Renal cortex interstitium (tissue), 11 donors: ENCODE measurements around the gene RNGTT. TPM values are rescaled to one million over a fixed set of nuclear protein-coding genes. Genes with fewer than 3 reads are reported as not detected.
A peak's percentile ranks its signal among the peaks of the same experiment; 100 is the strongest.

Experiments used
- DNase-seq, 11 donors: peaks; one replicate each; pipeline ENCODE4 v3.0.0-alpha.2; 2013; ENCODE audit warnings: low read depth in 9 of 11, low spot score in 4 of 11; ENCODE audit errors: extremely low read depth in 1 of 11
- polyA plus RNA-seq, 3 donors: library from polyadenylated mRNA; unstranded; fragments of 120-200 nt; gene quantifications; one replicate each; pipeline ENCODE4 v1.2.1, GENCODE V29; 2013; ENCODE audit not compliant: insufficient read length in 3 of 3

The RNGTT gene
- polyA plus RNA-seq, 3 donors, result 14.5 to 18.0 (median 14.9) TPM

DNA sequence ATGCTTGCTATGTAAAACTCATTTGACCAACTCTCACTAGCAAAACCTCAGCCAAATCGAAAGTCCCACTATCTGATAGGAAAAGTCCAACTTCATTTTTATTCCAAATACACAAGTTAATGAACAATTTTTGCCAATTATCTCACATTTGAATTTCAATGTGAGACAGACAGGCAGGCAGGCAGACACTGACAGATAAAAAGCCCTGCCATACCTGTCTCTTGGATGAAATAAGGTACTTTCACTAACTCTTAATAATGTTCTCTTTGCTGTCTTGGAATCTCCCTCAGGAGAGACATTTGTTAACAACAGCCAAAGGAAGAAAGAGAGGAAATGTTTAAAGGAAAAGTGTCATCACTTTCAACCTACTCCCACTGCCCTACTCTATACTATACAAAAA lies 82.0 kb downstream of the RNGTT start:
- DNase-seq, result no peak

DNA sequence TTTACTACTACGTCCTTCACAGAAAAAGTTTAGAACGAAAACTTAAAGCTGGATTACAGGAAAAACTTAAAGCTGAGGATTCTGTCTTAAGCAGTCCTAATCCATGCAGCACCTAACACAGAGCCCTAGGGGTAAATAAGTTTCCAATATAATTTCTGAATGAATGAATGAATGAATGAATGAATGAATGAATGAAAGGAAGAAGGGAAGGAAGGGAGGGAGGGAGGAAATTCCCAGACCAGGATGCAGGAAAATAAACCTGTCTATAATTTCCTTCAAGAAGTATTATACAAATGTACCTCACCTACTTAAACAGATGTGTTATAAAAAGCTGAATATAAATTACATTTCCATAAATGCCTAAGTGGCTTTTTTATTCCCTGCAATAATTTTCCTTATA lies 83.4 kb downstream of the RNGTT start:
- DNase-seq, result no peak

DNA sequence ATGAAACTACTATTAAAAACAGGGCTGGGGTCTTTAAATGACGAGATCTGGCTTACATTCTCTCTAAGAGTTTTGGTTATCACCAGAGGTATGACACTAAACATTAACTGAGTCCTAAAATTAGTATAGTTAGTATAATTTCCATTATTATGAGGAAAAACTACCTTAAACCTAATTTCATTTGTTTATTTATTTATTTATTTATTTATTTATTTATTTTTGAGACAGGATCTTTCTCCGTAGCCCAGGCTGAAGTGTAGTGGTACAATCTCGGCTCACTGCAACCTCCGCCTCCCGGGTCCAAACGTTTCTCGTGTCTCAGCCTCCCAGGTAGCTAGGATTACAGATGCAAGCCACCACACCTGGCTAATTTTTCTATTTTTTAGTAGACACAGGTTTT lies 85.5 kb downstream of the RNGTT start:
- no peak for DNase-seq

DNA sequence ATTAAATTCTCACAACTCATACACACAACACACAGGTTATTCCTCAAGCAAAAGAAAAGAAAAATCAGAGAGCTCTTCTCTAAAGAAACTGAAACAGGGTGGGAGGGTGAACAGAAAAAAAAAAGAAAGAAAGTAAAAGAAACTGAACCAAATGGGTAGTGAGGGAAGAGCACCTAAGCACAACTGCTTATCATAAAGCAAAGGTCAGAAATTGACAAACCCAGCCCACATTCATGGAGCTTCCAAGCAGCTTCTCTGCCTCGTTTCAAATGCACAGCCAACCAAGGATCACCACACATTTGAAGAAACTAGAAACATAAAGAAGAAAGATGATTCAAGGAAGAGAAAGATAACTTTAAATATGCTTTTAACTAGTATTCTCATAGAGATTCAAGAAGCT lies 90.5 kb downstream of the RNGTT start:
- no peak for DNase-seq

DNA sequence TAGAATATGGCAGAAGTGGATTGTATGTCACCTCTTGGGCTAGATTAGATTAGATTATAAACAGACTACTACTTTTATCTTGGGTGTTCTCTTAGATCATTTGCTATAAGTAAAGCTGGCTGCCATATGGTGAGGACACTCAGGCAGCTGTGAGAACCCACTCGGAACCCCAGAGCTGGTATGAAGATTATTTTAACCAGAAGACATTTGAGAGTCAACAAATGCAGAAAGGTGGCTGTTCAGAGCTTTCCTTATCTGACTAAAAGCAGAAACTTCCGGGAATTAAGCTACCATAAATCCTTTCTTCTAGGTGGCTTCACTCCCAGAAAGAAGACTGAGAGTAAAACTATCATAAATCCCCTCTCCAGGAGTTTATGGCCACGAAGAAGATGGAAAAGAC lies 91.9 kb downstream of the RNGTT start:
- no peak for DNase-seq

DNA sequence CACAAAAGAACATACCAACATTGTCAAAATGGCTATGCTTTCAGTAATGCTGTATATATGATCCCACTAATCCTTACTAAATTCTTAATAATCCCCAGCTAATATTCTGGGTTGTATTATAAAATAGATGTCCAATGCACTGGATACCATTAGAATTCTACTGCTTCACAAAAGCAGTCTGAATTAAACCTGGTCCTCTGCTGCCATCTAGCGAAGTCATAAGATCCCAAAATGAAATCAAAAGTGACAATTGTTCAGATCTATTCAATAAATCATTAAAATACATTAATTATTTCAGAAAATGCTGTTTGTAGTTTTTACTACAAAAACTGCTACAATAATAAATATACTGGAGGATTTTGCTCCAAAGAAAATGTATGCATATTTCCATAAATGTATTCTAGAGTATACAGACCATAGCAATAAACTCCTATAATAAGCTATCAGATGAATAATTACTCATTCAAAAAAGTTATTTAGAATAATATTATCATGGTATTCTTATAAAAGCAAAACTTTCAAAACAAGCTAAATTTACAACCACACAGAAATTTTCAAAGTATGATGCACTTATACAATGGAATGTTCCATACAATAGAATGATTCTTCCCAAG lies 92.6 kb downstream of the RNGTT start:
- DNase-seq, result peak; percentile 31 to 76 (median 48)

DNA sequence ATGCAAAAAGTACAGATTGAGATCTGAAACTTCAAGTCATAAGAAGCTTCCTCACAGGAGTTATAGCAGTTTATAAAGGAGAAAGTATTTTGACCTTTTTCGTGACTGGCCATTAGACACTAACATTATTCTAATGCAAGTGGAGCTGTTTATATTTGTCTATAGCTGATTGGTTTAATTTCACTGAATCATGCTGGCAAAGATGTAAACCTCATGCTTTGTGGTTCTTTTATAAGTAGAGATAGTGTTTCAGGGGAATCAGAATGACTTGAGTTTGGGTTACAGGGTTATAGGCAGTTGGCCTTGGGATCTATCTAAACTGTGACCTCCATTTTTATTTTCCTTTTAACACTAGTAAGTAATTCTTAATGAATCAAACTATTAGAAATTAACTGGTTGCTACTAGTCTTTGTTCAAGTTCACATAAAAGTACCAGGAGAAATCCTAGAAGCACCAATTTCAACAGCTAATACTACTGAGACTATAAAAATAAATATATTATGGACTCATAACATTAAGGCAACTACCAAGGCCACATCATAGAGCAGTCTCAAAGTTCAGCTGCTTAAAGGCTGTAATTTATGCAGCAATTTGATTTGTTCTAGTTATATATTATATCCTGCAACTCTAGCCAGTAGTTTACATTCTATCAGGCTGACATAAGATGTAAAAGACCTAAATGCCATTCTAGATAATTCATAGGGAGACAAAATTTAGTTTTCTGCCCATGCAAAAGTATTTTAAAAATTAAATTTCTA lies 94.0 kb downstream of the RNGTT start:
- DNase-seq, result no peak

DNA sequence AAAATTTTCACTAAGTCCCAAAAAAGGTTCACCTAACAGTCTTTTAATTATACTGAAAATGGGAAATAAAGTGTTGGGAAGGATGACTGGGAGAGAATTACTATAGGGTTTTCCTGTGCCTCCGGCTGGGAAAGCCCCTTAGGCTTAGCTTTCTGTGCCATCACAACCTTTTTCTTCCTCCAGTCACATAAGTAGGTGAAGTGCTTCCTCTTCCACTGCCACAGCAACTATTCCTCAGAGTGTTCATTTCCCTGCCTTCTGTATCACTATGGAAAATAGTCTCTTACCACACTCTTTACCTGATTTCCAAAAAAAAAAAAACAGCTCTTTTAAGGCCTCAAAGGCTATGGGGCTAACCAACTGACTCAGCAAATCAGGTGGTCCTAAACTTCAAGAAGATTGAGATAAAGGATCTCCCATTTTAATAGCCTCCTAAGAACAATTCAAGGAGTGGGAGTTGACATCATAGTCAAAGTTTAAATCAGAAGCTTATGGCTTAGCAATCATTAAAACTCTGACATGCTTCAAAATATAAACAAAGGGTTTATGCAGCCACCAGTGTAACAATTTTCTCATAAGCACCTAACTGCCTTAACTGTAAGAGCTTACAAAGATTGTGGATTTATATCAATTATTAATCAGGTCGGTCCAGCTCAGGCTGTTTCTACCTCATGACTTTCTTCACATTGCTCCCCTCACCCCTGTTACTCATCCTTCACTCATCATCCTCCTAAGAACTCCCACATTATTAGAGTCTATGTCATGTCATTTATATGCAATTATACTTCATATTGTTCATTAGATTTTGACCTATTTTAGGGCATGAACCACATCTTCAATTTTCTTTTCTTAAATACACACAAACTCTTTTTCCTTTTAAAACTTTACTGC lies 95.3 kb downstream of the RNGTT start:
- no peak for DNase-seq

DNA sequence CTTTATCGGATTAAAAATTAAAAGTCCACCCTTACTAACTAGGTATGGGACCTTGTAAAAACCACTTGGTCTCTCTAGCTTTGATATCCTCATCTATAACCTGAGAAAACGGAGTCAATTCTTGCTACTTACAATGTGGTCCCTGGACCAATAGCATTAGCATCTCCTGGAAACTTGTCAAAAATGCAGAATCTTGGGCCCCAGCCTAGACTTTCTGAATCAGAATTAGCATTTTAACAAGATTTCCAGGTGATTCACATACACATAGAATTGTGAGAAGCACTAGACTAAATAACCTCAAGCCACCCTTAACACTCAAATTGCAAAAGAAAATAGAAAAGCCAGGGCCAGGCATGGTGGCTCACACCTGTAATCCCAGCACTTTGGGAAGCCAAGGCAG lies 96.6 kb downstream of the RNGTT start:
- no peak for DNase-seq

DNA sequence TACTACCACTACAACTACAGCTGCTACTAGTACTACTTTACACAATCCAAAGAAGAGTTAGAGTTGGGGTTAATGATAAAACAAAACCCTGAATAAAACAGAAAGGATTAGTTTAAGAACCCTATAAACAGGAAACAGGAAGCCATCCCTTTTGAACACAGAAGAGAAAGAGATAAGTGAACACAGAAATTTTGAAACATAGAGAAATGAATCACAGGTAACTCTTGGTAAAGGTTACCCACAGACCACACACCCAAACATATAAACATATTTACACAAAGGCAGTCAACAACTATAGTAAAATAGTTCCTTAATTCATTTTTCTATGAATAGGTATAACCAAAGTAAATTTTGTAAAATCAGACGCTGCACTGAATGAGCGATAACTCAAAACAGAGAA lies 98.1 kb downstream of the RNGTT start:
- DNase-seq, result no peak

DNA sequence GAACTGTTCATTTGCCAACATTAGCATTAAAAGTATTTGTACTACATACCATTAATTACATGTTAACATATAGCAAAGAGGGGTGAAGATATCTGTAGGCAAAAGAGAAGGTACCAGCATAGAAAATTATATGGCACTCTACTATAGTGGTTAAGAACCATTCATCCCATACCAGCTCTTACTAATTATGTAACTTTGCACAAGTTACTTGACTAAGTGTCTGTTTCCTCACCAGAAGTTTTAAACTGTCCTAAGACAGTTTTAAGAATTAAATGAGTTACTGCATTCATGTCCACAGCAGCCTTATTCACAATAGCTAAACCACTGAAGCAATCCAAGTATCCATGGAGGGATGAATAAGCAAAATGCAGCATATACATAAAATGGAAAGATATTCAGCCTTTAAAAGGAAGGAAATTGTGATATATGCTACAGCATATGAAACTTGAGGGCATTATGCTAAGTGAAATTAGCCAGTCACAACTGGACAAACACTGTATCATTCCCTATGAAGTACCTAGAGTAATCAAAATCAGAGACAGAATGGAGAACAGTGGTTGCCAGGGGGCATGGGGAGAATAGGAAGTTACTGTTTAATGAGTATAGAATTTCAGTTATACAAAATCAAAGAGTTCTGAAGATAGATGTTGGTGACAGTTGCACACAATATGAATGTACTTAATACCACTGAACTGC lies 98.9 kb downstream of the RNGTT start:
- DNase-seq, result no peak

DNA sequence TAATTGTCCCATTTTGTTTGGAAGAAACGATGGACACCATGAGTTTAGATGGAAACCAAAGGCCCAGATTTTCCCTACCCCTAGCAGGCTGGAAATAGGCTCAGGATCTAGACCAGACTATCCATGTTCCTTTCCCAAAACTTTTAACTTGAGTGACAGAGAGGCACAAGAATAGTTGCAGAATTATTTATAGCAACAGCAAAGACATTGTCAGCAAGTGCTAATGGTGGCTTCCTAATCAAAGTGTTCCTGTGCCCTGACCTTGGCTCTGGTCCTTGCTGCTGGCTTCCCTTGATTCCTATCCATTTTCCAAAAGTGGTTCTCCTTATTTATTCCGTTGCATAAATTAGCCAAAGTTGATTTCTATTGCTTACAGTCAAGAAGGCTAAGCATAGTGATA lies 103.1 kb downstream of the RNGTT start:
- no peak for DNase-seq

DNA sequence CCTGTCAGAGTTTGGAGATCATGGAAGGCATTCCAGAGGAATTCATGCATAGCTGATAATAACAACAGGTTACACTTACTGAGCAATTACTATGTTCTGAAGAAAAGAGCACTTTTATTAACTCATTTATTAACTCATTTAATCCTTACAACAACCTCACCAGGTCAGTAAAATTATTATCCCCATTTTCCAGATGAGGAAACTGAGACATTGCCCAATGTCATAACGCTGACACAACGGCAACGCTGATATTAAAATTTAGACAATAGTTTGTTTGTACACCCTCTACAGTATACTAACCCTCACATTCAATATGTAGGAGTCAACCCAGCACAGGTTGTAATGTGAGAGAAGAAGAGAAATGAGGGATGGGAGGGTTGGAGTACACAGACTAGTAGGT lies 105.0 kb downstream of the RNGTT start:
- DNase-seq, result no peak

DNA sequence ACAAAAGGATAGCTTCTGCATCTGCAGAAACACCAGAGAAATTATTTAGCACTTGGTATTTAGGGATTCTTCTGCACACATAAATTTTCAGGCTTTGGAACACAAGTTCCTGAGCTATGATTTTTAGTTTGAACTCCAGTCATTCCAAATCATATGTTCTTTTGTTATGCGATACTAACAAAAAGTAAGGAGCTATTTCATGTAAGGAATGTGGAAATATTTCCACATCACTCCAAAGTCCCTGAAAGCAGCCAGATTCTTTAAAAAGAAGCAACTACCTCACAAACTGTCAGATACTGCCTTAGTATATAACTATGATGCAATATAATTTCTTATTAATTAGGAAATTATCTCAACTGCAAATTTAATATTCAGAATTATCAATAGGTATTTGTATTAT lies 106.9 kb downstream of the RNGTT start:
- DNase-seq, result no peak

DNA sequence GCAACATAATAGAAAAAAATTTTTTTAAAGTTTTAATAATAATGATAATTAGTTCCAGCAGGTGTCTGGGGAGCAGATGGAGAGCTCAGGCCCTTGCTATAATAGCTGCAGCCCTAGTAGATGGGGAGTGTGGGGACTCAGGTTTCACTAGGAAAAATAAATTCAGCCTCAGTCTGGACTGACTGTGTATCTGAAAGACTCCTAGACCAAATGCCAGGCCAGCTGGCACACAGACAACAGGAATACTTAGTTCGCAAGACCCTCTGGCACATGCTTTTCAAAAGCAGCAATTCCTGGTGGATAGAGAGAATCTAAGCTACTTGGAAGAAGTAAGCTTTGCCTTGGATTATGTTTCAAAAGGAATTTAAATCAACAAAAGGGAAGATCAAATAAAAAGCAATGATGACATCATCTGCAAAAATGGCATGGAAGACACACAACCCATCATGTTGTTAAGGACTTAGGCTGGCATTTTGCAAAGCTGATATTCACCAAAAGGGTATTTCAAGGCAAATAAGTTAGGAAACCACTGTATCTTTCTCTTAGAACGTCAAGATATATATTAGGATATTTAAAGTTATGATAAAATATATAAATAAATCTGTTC lies 107.8 kb downstream of the RNGTT start:
- DNase-seq, result no peak

DNA sequence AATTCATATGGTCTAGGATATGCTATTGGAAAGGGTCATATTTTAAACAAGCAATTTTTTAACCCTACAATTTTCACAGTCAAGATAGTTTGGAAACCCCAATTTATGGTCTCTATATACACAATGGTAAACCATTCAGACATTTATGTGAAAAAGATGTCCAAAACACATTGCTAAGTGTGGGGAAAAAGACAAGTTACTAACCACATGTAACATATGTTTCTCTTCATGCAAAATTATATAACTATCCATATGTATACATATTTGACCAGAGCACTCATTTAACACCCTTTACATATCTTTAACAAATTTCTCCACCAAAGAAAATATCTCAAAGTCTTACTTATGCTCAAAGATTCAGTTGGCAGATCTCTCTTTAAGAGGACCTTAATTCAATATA lies 110.6 kb downstream of the RNGTT start:
- DNase-seq, result no peak

DNA sequence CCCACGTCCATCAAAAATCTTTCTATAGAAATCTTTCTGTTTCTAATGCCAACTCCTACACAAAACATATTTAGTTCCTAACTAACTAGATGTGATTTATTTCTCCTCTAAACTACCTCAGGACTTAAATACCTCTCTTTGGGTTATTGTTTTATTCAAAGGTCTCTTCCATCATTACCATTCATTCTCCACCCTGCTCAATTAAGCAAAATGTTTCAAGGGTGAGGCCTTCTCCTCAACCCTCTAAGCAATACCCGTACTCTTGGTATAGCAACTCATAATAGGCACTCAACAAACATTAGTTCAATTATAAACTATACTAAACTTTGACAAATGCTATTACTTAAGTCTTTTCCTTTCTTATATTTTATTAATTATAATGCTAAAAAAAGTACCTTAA lies 111.4 kb downstream of the RNGTT start:
- DNase-seq, result no peak

DNA sequence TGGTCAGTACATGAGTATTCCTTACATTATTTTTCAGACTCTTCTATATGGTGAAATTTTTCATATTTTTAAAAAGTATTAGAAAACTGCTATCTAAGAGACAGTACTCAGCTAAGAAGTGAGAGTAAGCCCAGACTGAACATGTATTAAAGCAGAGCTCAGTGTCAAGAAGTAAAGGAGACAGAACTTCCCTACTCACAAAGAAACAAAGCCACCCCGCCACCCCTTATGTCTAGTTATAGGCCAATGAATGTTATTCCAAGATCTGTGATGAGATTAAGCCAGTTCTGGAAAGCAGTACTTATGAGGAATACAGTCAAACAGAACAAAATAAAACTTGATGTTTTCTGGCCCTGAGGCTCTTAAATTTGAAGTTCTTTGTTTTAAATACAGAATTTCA lies 114.5 kb downstream of the RNGTT start:
- DNase-seq, result no peak

DNA sequence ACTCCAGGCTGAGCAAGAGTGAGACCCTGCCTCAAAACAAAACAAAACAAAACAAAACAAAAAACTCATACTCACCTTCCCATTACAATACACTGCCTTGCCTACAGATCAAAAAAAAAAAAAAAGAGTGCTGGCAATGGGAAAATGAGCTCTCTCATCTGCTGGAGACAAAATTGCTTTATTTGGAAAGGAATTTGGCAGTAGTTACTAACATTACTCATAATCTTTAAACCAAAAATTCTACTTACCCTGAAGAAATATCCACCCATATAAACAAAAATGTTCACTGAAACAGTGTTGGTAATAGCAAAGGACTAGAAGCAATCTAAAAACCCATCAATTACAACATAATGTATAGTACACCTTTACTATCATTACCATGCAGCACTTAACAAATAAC lies 120.4 kb downstream of the RNGTT start:
- DNase-seq, result no peak
